ENCODE data around the gene SMPD3.

The SMPD3 gene

GRCh38 chr16:68383858-68384257, 64.5 kb downstream of the SMPD3 start:
- no peak for DNase-seq

DNA sequence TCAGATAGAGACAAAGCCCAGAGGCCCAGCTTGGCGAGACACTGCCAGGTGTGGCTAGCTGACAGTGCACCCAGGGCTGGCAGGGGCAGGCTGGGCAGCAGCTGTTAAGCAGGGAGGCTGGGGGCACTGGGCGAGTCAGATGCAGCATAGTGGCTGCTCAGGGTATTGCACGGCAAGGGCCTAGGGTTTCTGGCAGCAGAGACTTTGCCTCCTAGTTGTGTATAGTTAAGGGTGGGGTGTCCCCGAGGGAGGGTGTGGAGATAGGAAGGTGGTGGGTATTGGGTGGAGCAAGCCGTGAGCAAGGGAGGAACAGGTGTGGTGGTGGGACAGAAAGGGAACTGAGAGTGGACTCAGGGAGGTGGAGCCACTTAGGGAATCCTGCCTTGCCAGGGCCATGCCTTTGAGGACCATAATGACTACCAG, 66.0 kb downstream of the SMPD3 start:
- DNase-seq, result no peak

DNA sequence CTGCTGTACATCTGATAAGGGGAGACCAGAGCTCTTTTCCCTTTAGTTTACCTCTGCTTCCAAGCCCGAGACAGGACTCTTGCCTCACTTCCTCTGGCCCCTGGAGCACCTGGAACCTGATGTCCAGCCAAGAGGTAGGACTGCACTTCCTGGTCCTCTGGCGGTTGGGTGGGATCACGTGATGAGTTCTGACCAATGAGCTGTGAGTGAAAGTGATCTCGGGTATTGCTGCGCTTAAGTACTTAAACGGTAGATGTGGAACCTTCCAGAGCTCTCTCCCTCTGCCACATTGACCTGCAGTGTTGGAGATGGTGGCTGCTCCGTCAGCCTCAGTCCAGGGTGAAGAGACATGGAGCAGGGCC, 67.0 kb downstream of the SMPD3 start:
- DNase-seq, result no peak

- DNase-seq, result no peak
These were observed 67.5 kb downstream of the SMPD3 start for GRCh38 chr16:68380676-68381362.

DNA sequence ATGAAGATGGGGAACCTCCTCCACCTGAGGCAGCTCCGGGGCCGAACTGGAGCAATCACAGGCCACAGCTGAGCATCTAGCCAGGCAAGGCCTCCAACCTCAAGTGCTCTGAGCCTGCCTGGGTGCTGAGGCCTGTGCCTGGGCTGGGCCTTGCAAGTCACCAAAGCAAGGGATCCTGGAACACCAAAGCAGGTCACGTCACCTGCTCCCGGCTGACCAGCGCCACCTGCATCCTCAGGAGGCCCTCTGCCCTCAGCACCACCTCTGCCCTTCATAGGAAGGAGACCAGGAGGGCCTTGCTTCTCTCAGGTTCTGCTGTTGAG, 68.0 kb downstream of the SMPD3 start:
- no peak for DNase-seq

DNA sequence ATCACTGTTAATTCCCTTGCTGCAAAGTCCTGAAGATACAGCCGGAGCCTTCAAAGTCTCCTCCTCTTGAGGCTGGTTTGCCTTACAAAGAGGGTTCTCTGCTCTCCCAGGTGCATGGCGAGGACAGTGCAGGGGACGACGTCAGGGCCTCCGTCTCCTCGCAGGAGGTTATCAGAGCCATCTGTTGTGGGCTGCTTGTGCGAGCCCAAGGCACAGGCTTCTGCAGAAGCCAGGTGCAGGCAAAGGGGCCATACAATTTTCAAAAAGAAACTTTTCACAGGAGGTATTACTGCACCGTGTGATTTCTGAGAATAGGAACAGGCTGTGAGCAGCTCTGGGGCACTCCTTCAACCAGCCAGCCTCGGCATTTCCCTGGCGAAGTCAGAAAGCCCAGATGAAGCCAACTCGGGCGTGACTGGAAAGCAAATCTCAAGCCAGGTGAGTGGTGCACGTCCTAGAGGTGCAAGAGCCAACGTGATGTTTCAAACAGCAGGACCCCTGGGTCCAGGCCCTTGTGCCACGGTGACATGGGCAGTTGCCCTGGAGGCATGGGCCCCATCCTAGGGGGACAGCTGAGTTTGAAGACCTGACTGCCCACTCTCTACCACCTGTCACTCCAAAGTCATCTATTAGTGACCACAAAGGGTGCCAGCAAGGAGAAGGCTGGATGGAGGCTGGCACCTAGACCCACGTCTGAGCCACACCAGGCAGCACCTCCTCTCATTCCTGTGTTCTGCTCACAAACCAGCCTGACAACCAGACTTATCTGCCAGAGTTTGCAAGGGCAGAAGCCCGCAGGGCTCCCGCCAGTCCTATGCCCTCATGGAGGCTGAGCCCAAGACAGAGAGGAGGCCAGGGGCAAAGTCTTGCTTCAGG, 68.6 kb downstream of the SMPD3 start:
- DNase-seq, result no peak

- no peak for DNase-seq
These were observed 69.6 kb downstream of the SMPD3 start for GRCh38 chr16:68378436-68379415.

DNA sequence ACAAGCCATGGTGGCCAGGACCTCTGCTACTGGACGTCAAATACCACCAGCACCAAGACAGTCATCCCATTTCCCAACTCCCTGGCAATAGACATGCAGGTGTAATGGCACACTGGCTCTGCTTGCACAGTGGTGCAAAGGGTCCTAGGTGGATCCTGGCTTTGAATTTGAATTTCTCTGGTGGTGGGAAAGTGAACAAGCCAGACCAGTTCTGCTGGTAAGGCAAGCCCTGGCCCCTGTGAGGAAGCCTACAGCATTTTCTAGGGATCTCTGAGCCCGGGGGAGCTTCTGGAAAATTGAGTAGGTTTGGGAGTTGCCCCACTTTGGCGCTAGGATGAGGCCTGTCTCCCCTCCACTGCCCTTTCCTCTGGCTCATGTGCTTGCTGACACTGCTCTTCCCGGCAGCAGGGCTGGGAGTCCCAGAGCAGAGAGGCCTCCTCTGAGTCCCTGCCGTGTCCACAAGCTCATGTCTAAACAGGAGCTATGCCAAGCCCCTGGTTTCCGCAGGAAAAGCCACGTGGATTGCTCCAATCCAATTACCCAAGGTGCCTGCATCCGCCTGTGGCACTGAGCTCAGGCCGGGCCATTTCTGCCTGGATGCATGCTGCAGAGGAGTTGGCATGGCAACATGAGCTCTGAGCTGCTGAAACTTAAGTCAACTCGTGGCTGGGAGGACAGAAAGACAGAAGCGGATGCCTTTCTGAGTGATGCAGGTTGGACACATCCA, 70.5 kb downstream of the SMPD3 start:
- peak in 28 of 51 donors; percentile 9 to 71 (median 36) for DNase-seq

- DNase-seq, result no peak
These were observed 71.1 kb downstream of the SMPD3 start for GRCh38 chr16:68377221-68377620.

DNA sequence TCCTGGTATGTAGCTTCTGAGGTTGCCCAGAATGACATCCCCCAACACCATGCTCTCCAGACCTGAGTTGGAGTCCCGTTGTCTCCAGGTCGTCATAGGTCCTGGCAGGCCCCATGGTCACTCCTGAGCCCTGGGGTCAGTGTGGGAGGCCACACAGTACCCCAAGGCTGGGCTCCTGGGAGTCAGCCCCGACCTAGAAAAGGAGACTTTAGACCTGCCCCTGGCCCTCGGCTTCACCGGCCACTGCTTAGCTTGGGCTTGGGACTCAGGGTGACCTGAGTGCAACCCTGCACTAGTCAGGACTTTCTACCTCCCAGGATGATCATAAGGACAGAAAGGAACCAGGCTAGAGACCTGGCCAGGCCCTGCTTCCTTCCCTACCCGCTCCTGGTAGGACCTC, 71.7 kb downstream of the SMPD3 start:
- no peak for DNase-seq

- no peak for DNase-seq
These were observed 72.3 kb downstream of the SMPD3 start for GRCh38 chr16:68375801-68376536.

DNA sequence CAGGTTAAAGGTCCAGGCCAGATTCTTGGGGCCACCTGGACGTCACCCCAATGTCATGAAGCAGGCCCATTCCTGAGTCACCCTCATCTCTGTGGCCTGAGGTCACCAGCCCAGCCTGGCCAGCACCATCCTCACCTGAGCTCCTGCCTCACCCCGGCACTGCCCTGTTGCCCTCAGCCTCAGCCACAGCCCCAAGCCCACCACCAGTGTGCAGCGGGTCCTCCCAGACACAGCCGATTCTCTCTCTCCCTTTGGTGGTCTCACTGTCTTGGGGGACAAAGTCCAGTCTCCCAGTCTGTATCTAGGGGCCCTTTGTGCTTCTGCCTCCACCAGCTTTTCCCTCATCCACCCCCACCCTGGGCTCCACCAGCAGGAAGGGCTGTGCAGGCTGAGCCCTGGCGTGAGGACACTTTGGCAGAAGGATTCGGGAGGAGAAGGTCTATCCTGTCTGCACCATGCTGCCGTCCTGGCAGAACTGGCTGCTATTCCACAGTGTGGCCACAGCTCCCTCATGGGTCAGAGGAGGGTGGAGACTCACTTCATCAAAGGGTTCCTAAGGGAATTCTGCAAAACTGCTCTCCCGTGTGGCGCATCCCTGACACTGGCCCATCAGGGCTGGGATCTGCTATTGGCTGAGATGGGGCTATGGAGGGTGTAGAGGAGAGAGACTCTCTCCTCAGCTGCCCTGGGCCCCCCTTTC, 73.2 kb downstream of the SMPD3 start:
- DNase-seq, result no peak

DNA sequence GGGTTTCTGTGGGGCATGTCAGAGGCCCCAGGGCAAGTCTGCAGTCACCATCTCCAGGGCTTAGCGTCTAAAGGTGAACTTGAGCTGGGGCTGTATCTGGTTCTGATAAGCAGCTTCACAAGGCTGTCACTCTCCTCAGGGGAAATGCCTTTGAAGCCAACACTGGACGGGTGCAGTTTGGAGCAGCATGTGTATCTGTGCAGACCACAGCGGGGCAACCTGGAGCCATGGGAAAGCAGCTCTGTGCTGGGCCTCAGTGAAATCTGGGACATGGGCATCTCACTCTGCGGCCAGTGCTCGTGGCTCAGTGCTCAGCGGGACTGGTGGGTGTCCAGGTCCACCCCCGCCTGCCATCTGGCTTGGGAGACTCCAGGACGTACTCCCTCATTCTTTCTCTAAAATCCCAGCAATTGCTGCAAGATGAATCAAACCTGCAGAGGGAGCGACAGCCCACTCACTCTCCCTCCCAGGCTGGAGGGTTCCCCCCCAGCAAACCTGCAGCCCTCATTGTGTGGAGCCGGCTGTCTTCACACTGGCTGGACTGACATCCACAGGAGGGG, 74.0 kb downstream of the SMPD3 start:
- DNase-seq, result peak in 1 of 51 donors; percentile 54

- DNase-seq, result no peak
These were observed 74.6 kb downstream of the SMPD3 start for GRCh38 chr16:68373528-68374245.

DNA sequence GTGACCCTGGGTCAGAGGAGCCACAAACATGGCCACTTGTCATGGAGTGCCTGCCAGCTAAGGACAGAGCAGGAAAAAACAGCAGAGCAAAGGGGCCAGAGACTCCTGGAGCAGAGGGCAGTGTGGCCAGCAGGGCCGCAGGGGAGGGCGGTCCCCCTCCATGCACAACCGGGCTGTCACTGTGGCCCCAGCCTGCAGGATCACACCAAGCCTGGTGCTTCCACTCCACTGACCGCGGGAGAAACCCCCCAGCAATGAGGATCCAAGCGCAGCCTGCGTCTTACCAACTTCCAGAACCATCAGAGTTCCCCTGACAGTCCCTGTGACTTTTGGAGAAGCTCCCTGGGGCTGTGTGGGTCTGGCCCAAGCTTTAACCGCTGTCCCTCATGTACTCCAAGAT, 75.5 kb downstream of the SMPD3 start:
- no peak for DNase-seq

DNA sequence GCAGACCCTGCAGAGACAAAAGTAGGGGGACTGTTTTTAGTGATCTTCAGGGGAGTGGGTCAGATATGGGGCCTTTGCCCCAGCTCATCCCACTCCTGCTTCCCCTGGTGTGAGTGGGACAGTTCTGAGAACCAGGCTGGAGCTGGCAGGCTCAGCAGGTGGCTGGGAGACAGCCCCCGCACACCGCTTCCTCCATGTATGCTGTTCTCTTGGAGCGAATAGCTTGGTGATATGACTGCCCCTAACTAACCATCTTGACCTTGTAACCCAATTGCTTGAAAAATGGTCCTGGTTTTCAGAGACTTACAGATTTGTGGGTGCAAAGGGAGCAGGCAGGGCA, 76.0 kb downstream of the SMPD3 start:
- no peak for DNase-seq

DNA sequence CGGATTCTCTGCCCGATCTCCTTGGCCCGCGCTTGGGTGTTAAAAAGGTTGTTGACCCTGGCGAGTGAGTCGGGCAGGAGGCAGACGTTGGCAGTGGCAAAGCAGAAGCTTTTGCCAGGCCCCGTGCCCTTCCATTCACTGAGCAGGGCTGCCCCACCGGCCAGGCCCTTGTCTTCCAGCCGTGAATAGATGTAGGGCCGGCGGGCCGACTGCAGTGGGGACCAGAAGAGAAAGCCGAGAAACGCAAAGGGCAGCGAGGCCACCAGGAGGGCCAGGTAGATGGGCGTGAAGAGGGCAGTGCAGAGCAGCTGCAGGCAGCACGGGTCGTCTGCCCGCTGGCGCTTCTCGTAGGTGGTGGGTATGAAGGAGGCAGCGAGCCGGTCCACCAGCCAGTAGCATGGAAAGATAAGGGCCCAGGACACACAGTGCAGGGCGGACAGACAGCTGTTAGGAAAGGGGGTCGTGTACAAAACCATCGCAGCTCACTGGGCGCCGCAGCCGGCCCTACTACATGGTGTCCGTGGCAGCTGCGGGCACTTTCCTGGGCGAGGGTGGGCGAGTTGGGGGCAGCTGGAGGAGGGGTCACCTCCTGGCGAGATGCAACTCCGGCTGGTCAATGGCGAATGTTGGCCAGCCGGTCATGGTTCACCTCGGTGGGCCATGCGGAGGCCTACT, 76.5 kb downstream of the SMPD3 start:
- no peak for DNase-seq

DNA sequence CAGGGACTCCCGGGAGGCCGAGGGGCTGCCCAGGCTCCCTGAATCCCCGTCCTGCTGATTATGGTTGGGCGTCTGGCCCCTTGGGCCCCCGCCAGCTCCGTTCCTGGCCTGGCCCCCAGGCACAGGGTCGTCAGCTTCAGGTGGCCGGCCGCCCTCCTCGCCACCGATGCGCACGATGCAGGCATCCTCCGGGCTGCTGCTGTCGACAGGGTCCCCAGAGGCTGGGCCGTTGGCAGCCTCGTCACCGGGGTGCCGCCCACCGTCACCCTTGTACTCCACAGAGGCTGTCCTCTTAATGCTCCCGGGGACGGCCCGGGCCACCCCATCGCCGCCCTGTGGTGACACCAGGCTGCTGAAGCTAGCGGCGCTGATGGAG, 77.0 kb downstream of the SMPD3 start:
- DNase-seq, result no peak

Data from hypothalamus (tissue), 51 donors.